Uterus (tissue), 4 donors: ENCODE data around the gene SCAMP4. TPM values are rescaled to one million over a fixed set of nuclear protein-coding genes. Genes with fewer than 3 reads are reported as not detected.

Experiments
- DNase-seq, 2 donors: peaks; one replicate each; pipeline ENCODE4 v3.0.0-alpha.2; 2019 to 2020
- H3K27ac ChIP-seq, 2 donors: fragments of 200-600 bp; sonication (generic); 1 replicate in 1 of 2; 2 replicates in 1 of 2; pipeline ENCODE4 v1.5.1; 2016 to 2018
- H3K27me3 ChIP-seq, 2 donors: fragments of 200-600 bp; sonication (generic); one replicate each; pipeline ENCODE4 v1.5.1; 2018 to 2019; ENCODE audit warnings: control low read depth in 1 of 2
- H3K36me3 ChIP-seq, 2 donors: fragments of 200-600 bp; sonication (generic); one replicate each; pipeline ENCODE4 v1.5.1; 2019; ENCODE audit warnings: control low read depth in 1 of 2
- H3K4me1 ChIP-seq, 2 donors: fragments of 200-600 bp; sonication (generic); one replicate each; pipeline ENCODE4 v1.5.1; 2018 to 2019; ENCODE audit warnings: control low read depth in 1 of 2
- H3K4me3 ChIP-seq, 2 donors: fragments of 200-600 bp; sonication (generic); 1 replicate in 1 of 2; 2 replicates in 1 of 2; pipeline ENCODE4 v1.5.1; 2018 to 2019; ENCODE audit warnings: mild to moderate bottlenecking in 1 of 2
- H3K9me3 ChIP-seq, 2 donors: fragments of 200-600 bp; sonication (generic); one replicate each; pipeline ENCODE4 v1.5.1; 2019; ENCODE audit warnings: control low read depth in 1 of 2
- CTCF ChIP-seq, 4 experiments: fragments of 200-600 bp in 2 of 4; fragments of 450-650 bp in 2 of 4; sonication (generic) in 2 of 4; IDR thresholded peaks; one replicate each; pipeline ENCODE4 v1.5.1; 2016 to 2019; ENCODE audit warnings: antibody characterized with exemption in 4 of 4, mild to moderate bottlenecking in 2 of 4, moderate library complexity in 1 of 4
- POLR2A ChIP-seq, 2 donors: fragments of 450-650 bp; IDR thresholded peaks; one replicate each; pipeline ENCODE4 v1.6.1; 2016; ENCODE audit warnings: antibody characterized with exemption in 2 of 2, mild to moderate bottlenecking in 1 of 2, moderate library complexity in 1 of 2
- intact Hi-C: fragments of 100-400 bp; cut with DNase I; formaldehyde crosslinking; loops from one replicate; pipeline ENCODE4 v1.15.1; 2023; ENCODE audit warnings: low total_unique reads
- total RNA-seq, 4 donors: library from RNA; depleted of rRNA in 3 of 4; stranded (reverse); fragments of >200 nt in 3 of 4; gene quantifications; one replicate each; pipeline versions ENCODE4 v1.1.0 to v1.2.4, GENCODE V29; 2014 to 2023
- donor health status: DM: yes; HTN: yes; CAD: no.

Gene SCAMP4
- total RNA-seq, 4 donors from 2014 or later, result 9.5 to 68.9 (median 28.0) TPM

DNA sequence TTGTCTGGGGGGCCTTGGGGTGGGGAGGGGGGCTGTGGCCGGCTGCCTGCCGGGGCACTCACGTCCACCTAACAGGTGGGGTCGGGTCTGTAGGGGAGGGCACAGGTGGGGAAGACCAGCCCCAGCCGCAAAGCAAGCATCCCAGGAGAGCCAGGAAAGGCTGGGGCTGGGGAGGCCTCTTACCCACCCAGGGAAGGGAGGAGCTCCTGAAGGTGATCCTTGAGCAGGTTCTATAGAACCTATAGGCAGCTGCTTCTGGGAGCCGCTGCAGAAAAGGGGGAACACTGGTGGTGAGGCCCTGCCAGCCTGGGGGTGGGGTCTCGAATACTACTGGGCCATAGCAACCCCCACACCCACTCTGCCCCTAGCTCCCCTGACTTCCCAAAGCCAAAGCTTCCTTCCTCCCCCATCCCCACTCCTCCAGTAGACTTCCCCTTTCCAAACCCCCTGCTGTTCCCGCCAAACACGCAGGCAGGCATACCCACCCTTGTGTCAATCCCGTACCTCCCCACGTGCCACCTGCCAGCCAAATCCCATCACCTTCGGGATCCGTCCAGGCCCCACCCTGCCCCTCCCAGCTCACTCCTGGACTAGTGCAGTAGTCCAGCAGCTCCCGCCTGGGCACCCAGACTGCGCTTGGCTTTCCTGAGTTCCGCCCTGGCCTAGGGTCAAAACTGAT lies 47.4 kb upstream of the SCAMP4 start:
- intact Hi-C loops, result no loop called here
- H3K4me3 ChIP-seq, result peak overlapping the region; percentile 24 to 30

DNA sequence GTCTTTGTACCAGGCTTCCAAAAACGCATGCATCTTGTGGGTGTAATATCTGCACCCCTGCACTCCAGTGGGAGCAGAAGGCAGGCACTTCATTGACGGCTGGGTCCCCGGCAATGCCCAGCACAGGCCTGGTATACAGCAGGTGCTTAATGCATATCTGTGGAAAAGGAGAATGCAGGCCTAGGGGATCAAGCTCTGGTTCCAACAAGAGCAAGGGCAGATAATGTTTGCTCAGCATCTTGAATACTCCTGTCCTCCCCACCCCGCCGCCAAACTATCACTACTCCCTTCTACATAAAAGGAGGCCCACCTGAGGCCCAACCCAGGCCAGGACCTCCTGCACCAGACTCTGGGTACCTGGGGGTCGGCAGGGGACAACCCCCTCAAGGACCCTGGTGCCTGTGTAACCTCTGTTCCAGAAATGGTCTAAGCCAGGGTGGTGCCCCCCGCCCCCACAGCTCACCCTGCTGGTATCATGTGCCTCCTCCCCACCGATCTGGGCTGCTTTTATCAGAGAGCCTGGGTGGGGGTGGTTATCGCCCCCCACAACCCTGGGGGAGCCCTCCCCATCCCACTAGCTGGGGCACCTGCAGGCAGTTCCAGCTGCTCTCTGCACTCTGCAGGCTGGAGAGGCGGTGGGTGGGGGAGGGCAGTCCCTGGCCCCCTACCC lies 46.7 kb upstream of the SCAMP4 start:
- Histone ChIP-seq H3K4me3 (no peak overlapping the region), H3K4me1 (peaks cover 0 to 42% of the 10 kb centered on the region in 2 donors), H3K36me3 (no peaks in the 10 kb centered on the region), H3K27me3 (no peaks in the 10 kb centered on the region), H3K27ac (peak overlapping the region in 1 of 2 donors; percentile 13), H3K9me3 (no peaks in the 10 kb centered on the region)
- no peak for DNase-seq
- TF ChIP-seq POLR2A (IDR thresholded peaks at IDR 0.05), result no peak
- no peak for TF ChIP-seq CTCF (IDR thresholded peaks at IDR 0.05)
- intact Hi-C loops, result no loop called here

More for the DNA sequence above, 47.4 kb upstream of the SCAMP4 start:
- H3K9me3 ChIP-seq, result no peaks in the 10 kb centered on the region
- no peak for TF ChIP-seq POLR2A (IDR thresholded peaks at IDR 0.05)
- no peak for TF ChIP-seq CTCF (IDR thresholded peaks at IDR 0.05)
- H3K27ac ChIP-seq, result peak overlapping the region; percentile 60 to 70
- no peak for DNase-seq
- no peaks in the 10 kb centered on the region for H3K27me3 ChIP-seq
- peaks cover 0 to 42% of the 10 kb centered on the region in 2 donors for H3K4me1 ChIP-seq
- no peaks in the 10 kb centered on the region for H3K36me3 ChIP-seq

DNA sequence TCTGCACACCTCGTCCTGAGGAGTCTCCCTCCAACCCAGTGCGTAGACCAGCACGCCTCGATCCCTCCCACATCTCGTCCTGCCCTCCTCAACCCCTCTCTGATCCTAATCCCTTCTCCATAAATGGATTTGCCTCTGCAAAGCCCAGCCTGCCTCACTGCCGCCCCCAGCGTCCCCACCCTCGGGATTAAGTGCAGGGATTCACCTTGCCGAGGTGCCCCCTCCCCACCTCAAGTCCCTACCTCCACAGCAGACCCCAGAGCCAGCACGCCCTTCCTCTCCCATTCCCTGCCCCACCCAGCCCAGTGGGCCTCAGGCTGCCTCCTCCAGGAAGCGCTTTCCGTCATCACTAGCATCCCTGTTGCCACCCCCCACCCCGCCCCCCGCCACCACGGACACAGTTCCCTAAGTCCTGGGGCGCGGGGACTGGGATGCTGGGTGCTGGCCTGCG lies 45.8 kb upstream of the SCAMP4 start:
- no peak for DNase-seq
- no peaks in the 10 kb centered on the region for H3K36me3 ChIP-seq
- H3K4me1 ChIP-seq, result peaks cover 0 to 42% of the 10 kb centered on the region in 2 donors
- H3K27me3 ChIP-seq, result no peaks in the 10 kb centered on the region
- H3K4me3 ChIP-seq, result no peak overlapping the region
- intact Hi-C loops, result no loop called here
- no peaks in the 10 kb centered on the region for H3K9me3 ChIP-seq
- no peak for TF ChIP-seq CTCF (IDR thresholded peaks at IDR 0.05)
- no peak for TF ChIP-seq POLR2A (IDR thresholded peaks at IDR 0.05)
- H3K27ac ChIP-seq, result peak overlapping the region in 1 of 2 donors; percentile 13

GRCh38 chr19:1860042-1860775 lies 45.0 kb upstream of the SCAMP4 start:
- Histone ChIP-seq H3K36me3 (no peaks in the 10 kb centered on the region), H3K9me3 (no peaks in the 10 kb centered on the region), H3K4me1 (peaks cover 0 to 42% of the 10 kb centered on the region in 2 donors), H3K27ac (peak overlapping the region in 1 of 2 donors; percentile 13), H3K27me3 (no peaks in the 10 kb centered on the region), H3K4me3 (no peak overlapping the region)
- intact Hi-C loops, result no loop called here
- DNase-seq, result peak; percentile 72 to 74
- no peak for TF ChIP-seq CTCF (IDR thresholded peaks at IDR 0.05)
- no peak for TF ChIP-seq POLR2A (IDR thresholded peaks at IDR 0.05)
